HL-60 (cell line): ENCODE results near the gene ITIH5.

Source experiments
- GABPA ChIP-seq: IDR thresholded peaks from 2 replicates; pipeline ENCODE4 v1.6.1; 2012; ENCODE audit warnings: low read depth
- POLR2AphosphoS5 ChIP-seq: IDR thresholded peaks from 2 replicates; pipeline ENCODE4 v1.6.1; 2012; ENCODE audit warnings: low read depth
- REST ChIP-seq: IDR thresholded peaks from 2 replicates; pipeline ENCODE4 v1.6.1; 2012; ENCODE audit warnings: low read depth; ENCODE audit not compliant: insufficient replicate concordance
- SPI1 ChIP-seq: IDR thresholded peaks from 2 replicates; pipeline ENCODE4 v1.6.1; 2012; ENCODE audit warnings: low read depth, mild to moderate bottlenecking, borderline replicate concordance
- TF ChIP-seq, protein P1 (sequence below): IDR thresholded peaks from one replicate; pipeline ENCODE4 v1.5.1; 2011; ENCODE audit warnings: low read length, control low read depth, inconsistent platforms; ENCODE audit not compliant: insufficient read depth

- no peak for TF ChIP-seq REST
- TF ChIP-seq, protein P1, sequence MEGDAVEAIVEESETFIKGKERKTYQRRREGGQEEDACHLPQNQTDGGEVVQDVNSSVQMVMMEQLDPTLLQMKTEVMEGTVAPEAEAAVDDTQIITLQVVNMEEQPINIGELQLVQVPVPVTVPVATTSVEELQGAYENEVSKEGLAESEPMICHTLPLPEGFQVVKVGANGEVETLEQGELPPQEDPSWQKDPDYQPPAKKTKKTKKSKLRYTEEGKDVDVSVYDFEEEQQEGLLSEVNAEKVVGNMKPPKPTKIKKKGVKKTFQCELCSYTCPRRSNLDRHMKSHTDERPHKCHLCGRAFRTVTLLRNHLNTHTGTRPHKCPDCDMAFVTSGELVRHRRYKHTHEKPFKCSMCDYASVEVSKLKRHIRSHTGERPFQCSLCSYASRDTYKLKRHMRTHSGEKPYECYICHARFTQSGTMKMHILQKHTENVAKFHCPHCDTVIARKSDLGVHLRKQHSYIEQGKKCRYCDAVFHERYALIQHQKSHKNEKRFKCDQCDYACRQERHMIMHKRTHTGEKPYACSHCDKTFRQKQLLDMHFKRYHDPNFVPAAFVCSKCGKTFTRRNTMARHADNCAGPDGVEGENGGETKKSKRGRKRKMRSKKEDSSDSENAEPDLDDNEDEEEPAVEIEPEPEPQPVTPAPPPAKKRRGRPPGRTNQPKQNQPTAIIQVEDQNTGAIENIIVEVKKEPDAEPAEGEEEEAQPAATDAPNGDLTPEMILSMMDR: no peak
- no peak for TF ChIP-seq POLR2AphosphoS5
- TF ChIP-seq SPI1: no peak
- TF ChIP-seq GABPA: no peak
Observed at GRCh38 chr10:7666253-7667023, at the start of gene ITIH5.
